ENCODE measurements around the gene VCAN. TPM values are rescaled to one million over a fixed set of nuclear protein-coding genes. Genes with fewer than 3 reads are reported as not detected.

The VCAN gene
- total and polyA plus RNA-seq, 11 donors = 4.8 to 121 (median 26.4) TPM

DNA sequence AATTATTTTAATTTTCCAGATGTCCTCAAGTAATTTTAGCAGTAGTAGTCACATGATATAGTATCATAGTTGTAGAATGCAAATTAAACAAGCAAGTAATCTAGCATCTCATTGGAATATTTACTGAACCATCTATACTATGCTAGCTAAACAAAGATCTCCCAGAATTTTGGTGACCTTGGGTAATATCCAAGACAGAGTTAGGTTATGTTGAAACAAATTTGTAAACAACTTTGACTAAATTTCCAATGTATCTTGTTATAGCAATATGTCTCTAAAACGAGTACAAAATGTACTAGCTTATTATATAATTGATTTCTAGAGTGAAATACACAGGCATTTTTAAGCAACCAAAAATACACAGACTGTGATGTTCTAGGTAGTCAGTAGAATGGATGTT is 41.5 kb downstream of the VCAN start:
- H3K27me3 ChIP-seq = no peaks in the 10 kb centered on the region
- H3K27ac ChIP-seq = no peak overlapping the region
- peaks cover 0 to 7% (median 0%) of the 10 kb centered on the region in 9 donors for H3K36me3 ChIP-seq
- ATAC-seq (no peak), DNase-seq (no peak)
- no peaks in the 10 kb centered on the region for H3K9me3 ChIP-seq
- TF ChIP-seq POLR2A (IDR thresholded peaks at IDR 0.05) = no peak
- TF ChIP-seq, protein P1, sequence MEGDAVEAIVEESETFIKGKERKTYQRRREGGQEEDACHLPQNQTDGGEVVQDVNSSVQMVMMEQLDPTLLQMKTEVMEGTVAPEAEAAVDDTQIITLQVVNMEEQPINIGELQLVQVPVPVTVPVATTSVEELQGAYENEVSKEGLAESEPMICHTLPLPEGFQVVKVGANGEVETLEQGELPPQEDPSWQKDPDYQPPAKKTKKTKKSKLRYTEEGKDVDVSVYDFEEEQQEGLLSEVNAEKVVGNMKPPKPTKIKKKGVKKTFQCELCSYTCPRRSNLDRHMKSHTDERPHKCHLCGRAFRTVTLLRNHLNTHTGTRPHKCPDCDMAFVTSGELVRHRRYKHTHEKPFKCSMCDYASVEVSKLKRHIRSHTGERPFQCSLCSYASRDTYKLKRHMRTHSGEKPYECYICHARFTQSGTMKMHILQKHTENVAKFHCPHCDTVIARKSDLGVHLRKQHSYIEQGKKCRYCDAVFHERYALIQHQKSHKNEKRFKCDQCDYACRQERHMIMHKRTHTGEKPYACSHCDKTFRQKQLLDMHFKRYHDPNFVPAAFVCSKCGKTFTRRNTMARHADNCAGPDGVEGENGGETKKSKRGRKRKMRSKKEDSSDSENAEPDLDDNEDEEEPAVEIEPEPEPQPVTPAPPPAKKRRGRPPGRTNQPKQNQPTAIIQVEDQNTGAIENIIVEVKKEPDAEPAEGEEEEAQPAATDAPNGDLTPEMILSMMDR (IDR thresholded peaks at IDR 0.05) = no peak
- H3K4me3 ChIP-seq = no peak overlapping the region
- 74 to 86% (median 82%) methylated on average over 1 of the region's 1 CpG for WGBS, 4 donors
- intact Hi-C loops (cut with DNase I) = no loop called here
- peaks cover 0 to 24% (median 11%) of the 10 kb centered on the region in 12 donors for H3K4me1 ChIP-seq

DNA sequence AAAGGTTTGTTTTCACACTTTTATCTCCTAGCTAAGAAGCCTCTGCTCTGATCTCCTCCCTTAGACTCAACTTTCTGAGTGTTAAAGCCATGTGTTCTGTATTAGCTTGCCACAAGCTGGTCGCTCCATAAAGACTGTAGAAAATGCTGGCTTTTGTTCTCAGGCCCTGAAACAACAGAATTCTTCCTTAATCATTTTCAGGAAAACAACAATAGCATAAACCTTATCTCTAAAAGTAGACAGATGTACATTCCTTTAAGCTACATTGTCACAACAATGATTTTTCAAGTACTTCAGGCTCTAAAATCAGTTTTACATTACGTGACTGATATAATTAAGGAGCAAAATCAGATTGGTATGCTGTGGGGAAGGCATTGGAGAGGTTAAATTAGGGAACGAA is 41.9 kb downstream of the VCAN start:
- TF ChIP-seq, protein P1 (IDR thresholded peaks at IDR 0.05) = no peak
- no peak for TF ChIP-seq POLR2A (IDR thresholded peaks at IDR 0.05)

DNA sequence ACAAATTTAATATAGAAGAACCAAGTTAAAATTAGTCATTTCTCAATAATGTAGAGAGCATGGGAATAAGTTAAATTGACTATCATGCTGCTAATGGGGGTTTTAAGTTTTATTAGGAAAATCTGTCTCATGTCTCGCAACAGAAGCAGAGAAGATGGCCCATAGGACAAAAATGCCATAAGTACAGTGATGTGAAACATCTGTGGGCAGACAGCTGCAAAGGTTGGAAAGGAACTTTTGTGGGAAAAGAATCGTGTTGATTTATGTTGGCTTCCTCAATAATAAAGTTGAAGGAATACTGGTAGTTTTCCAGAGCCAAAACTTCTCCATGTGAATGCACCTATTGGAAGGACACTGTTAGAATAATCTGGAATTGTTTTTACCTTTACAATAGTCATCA is 44.8 kb downstream of the VCAN start:
- TF ChIP-seq, protein P1 (IDR thresholded peaks at IDR 0.05) = no peak
- no peak for TF ChIP-seq POLR2A (IDR thresholded peaks at IDR 0.05)
- intact Hi-C loops (cut with DNase I) = no loop called here
- ATAC-seq (peak in 1 of 4 donors; percentile 31), DNase-seq (no peak)
- 60 to 73% (median 64%) methylated on average over 2 of the region's 2 CpGs for WGBS, 4 donors
- Histone ChIP-seq H3K4me3 (no peak overlapping the region), H3K36me3 (peaks cover 0 to 29% (median 5%) of the 10 kb centered on the region in 9 donors), H3K27ac (peak overlapping the region in 2 of 12 donors; percentile 38 to 50), H3K27me3 (no peaks in the 10 kb centered on the region), H3K9me3 (no peaks in the 10 kb centered on the region), H3K4me1 (peaks cover 0 to 11% (median 0%) of the 10 kb centered on the region in 12 donors)

More for the DNA sequence above, 41.9 kb downstream of the VCAN start:
- H3K9me3 ChIP-seq = no peaks in the 10 kb centered on the region
- H3K4me1 ChIP-seq = peaks cover 0 to 28% (median 11%) of the 10 kb centered on the region in 12 donors
- DNase-seq = no peak
- WGBS, 4 donors = 70 to 78% (median 72%) methylated on average over 3 of the region's 3 CpGs
- no peak for ATAC-seq
- peaks cover 0 to 9% (median 0%) of the 10 kb centered on the region in 9 donors for H3K36me3 ChIP-seq
- no peak overlapping the region for H3K27ac ChIP-seq
- intact Hi-C loops (cut with DNase I) = no loop called here
- no peak overlapping the region for H3K4me3 ChIP-seq
- no peaks in the 10 kb centered on the region for H3K27me3 ChIP-seq

DNA sequence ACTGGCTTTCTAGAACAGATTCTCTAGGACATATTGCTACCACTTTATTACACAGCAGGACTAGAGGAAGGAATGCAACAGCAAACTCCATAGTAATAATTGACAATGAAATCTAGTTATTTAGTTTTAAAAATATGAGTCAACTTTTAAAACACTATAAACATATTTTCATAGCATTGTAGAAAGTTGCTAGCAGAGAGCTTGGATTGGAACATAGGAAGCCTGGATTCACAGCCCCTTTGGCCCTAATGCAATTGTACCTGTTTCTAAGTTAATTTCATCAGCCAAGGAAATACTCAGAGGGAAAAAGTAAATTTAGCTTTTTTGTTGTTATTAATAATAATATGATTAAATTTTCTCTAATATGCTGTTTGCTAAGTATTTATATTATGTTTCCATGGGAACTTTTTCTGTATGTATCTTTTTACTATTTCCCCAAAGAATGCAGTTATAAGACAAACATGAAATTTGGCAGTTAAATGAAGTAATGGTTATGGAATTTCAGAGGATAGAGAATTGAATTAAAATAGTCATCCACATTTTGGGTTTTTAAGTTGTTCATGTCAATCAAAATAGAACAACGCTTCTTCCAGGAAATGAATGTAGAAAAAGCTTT is 45.6 kb downstream of the VCAN start:
- Histone ChIP-seq H3K36me3 (peaks cover 0 to 27% (median 5%) of the 10 kb centered on the region in 9 donors), H3K27ac (peak overlapping the region in 2 of 12 donors; percentile 19 to 50)
- 68 to 84% (median 78%) methylated on average over 1 of the region's 1 CpG for WGBS, 4 donors

More for the DNA sequence above, 45.6 kb downstream of the VCAN start:
- TF ChIP-seq, protein P1 (IDR thresholded peaks at IDR 0.05) = no peak
- no peak for TF ChIP-seq POLR2A (IDR thresholded peaks at IDR 0.05)
- Histone ChIP-seq H3K9me3 (no peaks in the 10 kb centered on the region), H3K4me3 (no peak overlapping the region), H3K27me3 (no peaks in the 10 kb centered on the region), H3K4me1 (peaks cover 0 to 11% (median 0%) of the 10 kb centered on the region in 12 donors)
- DNase-seq = no peak
- no peak for ATAC-seq
- intact Hi-C loops (cut with DNase I) = no loop called here

Measured in heart left ventricle (tissue), 16 donors.